ENCODE data around the gene COL26A1.

Gene COL26A1

DNA sequence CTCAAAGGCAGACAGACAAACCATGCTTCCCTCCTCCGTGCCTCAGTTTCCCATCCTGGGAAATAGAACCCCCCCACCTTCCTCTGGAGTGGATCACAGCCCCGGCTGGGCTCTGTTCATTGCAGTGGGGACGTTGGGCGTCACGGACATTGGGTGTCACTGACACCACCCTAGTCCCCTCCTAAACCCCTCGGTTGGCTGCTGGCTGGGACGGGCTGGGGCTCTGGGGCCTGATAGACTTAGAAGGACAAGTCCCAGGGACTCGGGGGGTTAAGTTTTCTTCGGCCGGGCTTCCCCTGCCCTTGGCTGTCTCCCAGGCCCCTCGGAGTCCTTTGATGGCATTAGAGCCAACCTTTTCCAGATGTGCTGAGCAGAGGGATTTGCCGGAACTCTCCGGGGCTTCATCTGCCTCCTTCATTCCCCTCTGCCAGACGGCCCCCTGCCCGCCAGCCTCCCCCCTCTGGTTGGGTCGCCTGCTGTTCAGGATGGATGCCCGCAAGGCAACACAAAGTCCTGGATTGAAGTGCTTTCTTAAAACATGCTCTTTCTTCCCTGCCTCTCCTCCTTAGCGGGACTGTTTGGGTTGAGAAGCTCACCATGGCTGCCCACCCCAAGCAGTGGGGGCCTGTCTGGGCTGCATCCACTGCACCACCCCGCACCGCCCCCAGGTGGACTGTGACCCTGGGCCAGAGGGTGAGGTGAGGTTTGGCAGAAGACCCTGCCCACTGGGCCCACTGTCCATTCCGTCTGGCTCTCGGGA is 73.0 kb downstream of the COL26A1 start:
- no peaks in the 10 kb centered on the region for H3K9me3 Mint-ChIP-seq
- H3K4me1 Mint-ChIP-seq: no peaks in the 10 kb centered on the region
- H3K36me3 Mint-ChIP-seq (ENCODE audit: low read depth): no peaks in the 10 kb centered on the region
- peaks cover 38% of the 10 kb centered on the region for H3K27me3 Mint-ChIP-seq
- DNase-seq: no peak
- no peak for ATAC-seq
- H3K27ac Mint-ChIP-seq: no peak overlapping the region
- H3K4me3 Mint-ChIP-seq: no peak overlapping the region

GRCh38 chr7:101436221-101436735 is 73.6 kb downstream of the COL26A1 start:
- Mint-ChIP-seq H3K4me1 (no peaks in the 10 kb centered on the region), H3K36me3 (ENCODE audit: low read depth) (no peaks in the 10 kb centered on the region), H3K4me3 (no peak overlapping the region), H3K9me3 (no peaks in the 10 kb centered on the region), H3K27me3 (peaks cover 38% of the 10 kb centered on the region), H3K27ac (no peak overlapping the region)
- ATAC-seq (no peak), DNase-seq (no peak)

- DNase-seq: peak; percentile 6
- Mint-ChIP-seq H3K4me1 (no peaks in the 10 kb centered on the region), H3K27me3 (peaks cover 34% of the 10 kb centered on the region), H3K36me3 (ENCODE audit: low read depth) (no peaks in the 10 kb centered on the region), H3K4me3 (no peak overlapping the region), H3K27ac (no peak overlapping the region), H3K9me3 (no peaks in the 10 kb centered on the region)
- ATAC-seq: no peak
Measured at GRCh38 chr7:101436857-101437576, 74.3 kb downstream of the COL26A1 start.

DNA sequence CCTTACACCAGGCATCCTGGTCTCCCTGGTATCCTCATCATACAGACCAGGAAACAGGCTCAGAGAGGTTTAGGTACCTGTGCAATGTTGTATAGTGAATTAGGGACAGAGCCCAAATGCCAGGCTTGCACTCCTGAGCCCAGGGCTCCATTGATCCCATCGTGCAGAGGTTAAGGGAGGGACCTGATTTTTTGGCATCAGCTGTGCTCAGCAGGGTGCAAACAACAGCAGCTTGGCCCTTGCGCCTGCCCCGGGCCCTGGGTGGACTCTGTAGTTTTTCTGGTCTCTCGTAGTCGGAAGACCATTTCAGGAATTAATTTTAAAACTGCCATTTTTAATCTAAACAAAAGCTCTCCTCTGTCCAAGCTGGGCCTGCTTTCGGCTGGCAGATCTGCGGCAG is 79.2 kb downstream of the COL26A1 start:
- H3K27me3 Mint-ChIP-seq: peaks cover 15% of the 10 kb centered on the region

DNA sequence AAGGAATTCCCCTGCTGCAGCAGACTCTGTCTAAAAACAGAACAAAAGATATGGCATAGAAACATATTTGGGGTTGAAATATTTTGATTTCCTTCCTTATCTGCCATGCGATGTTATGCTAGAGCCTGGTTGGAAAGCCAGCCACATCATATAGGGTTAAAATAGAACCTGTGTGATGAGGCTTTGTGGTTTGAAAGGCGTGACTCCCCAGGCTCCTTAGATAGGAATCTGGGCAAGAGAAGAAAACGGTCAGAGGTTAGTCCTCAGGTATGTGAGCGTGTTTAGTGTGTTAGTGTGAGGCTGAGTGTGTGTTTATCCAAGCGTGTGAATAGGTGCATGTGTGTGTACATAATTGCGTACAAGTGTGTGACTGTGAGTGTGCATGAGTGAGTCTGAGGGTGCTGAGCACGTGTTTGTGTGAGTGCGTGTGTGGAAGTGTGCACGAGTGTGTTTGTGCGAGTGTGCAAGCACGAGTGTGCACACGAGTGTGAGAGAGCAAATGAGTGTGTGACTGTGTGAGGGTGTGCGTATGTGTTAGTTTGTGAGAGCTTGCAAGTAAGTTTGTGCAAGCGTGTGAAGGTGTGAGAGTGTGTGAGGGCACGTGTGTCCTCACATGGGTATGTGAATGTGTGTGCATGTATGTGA is 79.9 kb downstream of the COL26A1 start:
- Mint-ChIP-seq H3K27ac (no peak overlapping the region), H3K9me3 (no peaks in the 10 kb centered on the region), H3K36me3 (ENCODE audit: low read depth) (no peaks in the 10 kb centered on the region), H3K27me3 (peaks cover 11% of the 10 kb centered on the region), H3K4me3 (no peak overlapping the region), H3K4me1 (no peaks in the 10 kb centered on the region)
- DNase-seq (no peak), ATAC-seq (no peak)

More for the DNA sequence above, 79.2 kb downstream of the COL26A1 start:
- Mint-ChIP-seq H3K36me3 (ENCODE audit: low read depth) (no peaks in the 10 kb centered on the region), H3K4me1 (no peaks in the 10 kb centered on the region), H3K27ac (no peak overlapping the region), H3K4me3 (no peak overlapping the region), H3K9me3 (no peaks in the 10 kb centered on the region)
- ATAC-seq (no peak), DNase-seq (no peak)

- no peak overlapping the region for H3K27ac Mint-ChIP-seq
- no peak overlapping the region for H3K4me3 Mint-ChIP-seq
Measured at GRCh38 chr7:101450064-101450463, 87.4 kb downstream of the COL26A1 start.

DNA sequence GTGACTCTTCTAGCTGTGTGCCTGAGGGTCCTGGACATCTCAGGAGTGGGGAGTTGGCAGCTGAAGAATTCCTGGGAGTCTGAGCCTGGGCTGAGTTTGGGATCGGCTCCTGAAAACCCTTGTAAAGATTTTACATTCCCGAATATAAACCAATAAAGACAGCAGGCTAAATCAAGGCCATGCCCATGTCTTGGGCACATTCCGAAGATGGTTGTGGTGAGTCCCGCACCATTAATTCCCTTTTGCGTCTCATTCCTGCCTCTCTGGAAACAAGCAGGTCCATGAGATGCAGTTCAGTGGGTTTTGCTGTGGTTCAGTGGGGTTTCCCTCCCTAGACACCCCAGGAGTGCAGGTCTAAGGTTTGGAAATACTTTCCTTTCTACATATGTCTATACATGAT is 90.9 kb downstream of the COL26A1 start:
- H3K36me3 Mint-ChIP-seq (ENCODE audit: low read depth): no peaks in the 10 kb centered on the region

More at GRCh38 chr7:101450064-101450463, 87.4 kb downstream of the COL26A1 start:
- Mint-ChIP-seq H3K27me3 (no peaks in the 10 kb centered on the region), H3K36me3 (ENCODE audit: low read depth) (no peaks in the 10 kb centered on the region), H3K4me1 (no peaks in the 10 kb centered on the region), H3K9me3 (no peaks in the 10 kb centered on the region)
- DNase-seq (no peak), ATAC-seq (no peak)

DNA sequence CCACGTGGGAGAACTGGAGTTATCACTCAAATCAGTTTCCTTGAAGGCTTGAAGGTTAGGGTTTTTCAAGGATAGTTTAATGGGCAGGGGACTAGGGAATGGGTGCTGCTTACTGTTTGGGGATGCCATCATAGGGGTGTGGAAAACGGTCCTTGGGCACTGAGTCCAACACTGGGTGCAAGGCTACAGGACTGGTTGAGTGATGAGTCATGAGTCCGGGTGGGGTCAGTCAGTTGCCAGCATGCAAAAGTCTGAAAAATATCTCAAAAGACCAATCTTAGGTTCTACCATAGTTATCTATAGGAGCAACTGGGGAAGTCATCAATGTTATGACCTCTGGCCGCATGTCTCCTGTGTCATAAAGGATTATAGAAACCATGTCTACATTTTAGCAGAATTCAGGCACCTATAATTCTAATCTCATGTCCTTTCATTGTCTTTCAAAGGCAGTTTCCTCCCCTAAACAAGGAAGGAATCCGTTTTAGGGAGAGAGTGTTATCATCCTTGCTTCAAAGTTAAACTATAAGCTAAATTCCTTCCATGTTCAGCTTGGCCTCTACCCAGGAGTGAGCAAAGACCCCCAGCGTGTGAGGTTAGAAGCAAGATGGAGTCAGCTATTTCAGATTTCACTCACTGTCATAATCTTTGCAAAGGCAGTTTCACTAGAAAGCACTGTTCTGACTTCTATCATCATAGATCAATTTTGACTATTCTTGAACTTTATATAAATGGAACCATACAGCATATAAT is 94.5 kb downstream of the COL26A1 start:
- Mint-ChIP-seq H3K27ac (no peak overlapping the region), H3K4me1 (no peaks in the 10 kb centered on the region), H3K4me3 (no peak overlapping the region), H3K36me3 (ENCODE audit: low read depth) (no peaks in the 10 kb centered on the region), H3K9me3 (no peaks in the 10 kb centered on the region), H3K27me3 (no peaks in the 10 kb centered on the region)
- ATAC-seq (no peak), DNase-seq (no peak)

More for the DNA sequence above, 90.9 kb downstream of the COL26A1 start:
- Mint-ChIP-seq H3K27me3 (no peaks in the 10 kb centered on the region), H3K4me3 (no peak overlapping the region), H3K9me3 (no peaks in the 10 kb centered on the region), H3K27ac (no peak overlapping the region), H3K4me1 (no peaks in the 10 kb centered on the region)
- ATAC-seq: no peak
- no peak for DNase-seq

GRCh38 chr7:101465131-101465530 is 102.5 kb downstream of the COL26A1 start:
- no peak overlapping the region for H3K4me3 Mint-ChIP-seq
- no peaks in the 10 kb centered on the region for H3K36me3 Mint-ChIP-seq (ENCODE audit: low read depth)
- ATAC-seq (no peak), DNase-seq (no peak)
- peaks cover 1% of the 10 kb centered on the region for H3K27me3 Mint-ChIP-seq
- H3K27ac Mint-ChIP-seq: no peak overlapping the region
- H3K4me1 Mint-ChIP-seq: peaks cover 8% of the 10 kb centered on the region
- no peaks in the 10 kb centered on the region for H3K9me3 Mint-ChIP-seq

- no peak overlapping the region for H3K4me3 Mint-ChIP-seq
- H3K9me3 Mint-ChIP-seq: no peaks in the 10 kb centered on the region
- ATAC-seq: no peak
Measured at GRCh38 chr7:101465576-101466196, 103.0 kb downstream of the COL26A1 start.

DNA sequence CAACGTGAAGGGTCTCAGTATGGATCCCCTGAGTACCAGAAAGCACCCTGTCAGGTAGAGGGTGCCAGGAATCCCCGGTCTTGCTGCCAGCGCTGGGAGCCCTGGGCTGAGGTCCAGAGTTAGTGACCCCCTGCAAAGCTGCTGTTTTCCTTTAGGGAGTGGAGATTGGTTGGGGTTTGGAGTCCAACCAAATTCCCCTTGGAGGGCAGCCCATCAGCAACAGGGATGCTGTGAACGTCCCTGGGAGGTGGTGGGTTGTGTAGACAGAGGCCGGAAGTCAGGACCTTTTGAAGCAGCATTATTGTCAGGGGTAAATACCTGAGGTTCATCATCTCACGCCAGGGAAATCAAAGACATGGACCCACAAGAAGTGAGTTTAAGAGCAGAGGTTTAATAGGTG is 104.2 kb downstream of the COL26A1 start:
- no peak for ATAC-seq
- Mint-ChIP-seq H3K9me3 (no peaks in the 10 kb centered on the region), H3K4me3 (no peak overlapping the region)

More at GRCh38 chr7:101465576-101466196, 103.0 kb downstream of the COL26A1 start:
- no peak overlapping the region for H3K27ac Mint-ChIP-seq
- no peak for DNase-seq
- peaks cover 8% of the 10 kb centered on the region for H3K4me1 Mint-ChIP-seq
- H3K27me3 Mint-ChIP-seq: peaks cover 1% of the 10 kb centered on the region
- H3K36me3 Mint-ChIP-seq (ENCODE audit: low read depth): no peaks in the 10 kb centered on the region

DNA sequence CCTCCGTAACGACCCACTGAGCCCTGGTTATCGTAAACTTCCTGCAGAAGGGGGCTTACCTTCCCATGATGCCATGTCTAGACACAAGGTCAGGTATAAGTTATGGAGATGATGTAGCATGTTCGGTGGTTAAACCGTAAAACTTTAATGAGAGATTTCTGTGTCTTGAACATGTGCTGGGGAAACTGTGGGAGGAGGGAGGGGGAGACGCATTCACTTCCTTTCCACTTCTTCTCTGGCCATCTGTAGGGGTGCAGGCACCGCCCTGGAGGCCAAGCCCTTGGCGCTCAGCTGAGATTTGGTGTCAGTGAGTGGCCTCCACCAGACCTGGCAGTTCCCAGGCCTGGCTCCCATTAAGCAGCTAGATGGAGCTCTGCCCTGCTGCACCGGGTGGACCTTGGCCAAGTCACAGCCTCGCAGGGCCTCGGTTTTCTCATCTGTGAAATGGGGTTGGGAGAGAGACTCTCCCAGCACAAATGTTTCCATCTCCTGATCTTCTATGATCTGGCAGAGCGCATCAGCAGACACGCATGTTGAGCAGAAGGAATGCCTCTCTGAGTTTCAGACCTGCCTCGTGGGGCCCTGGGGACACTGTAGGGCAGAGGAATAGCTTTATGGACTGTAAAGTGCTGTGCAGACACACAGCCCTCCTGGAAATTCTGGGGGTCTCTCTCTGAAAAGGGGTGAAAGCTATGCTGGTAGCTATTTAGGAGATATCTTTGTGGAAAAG is 106.0 kb downstream of the COL26A1 start:
- Mint-ChIP-seq H3K27me3 (peaks cover 1% of the 10 kb centered on the region), H3K36me3 (ENCODE audit: low read depth) (no peaks in the 10 kb centered on the region), H3K4me1 (peaks cover 8% of the 10 kb centered on the region), H3K27ac (no peak overlapping the region), H3K9me3 (no peaks in the 10 kb centered on the region), H3K4me3 (no peak overlapping the region)
- ATAC-seq (no peak), DNase-seq (no peak)

More for the DNA sequence above, 104.2 kb downstream of the COL26A1 start:
- H3K27ac Mint-ChIP-seq: no peak overlapping the region
- H3K36me3 Mint-ChIP-seq (ENCODE audit: low read depth): no peaks in the 10 kb centered on the region
- DNase-seq: no peak
- H3K27me3 Mint-ChIP-seq: peaks cover 1% of the 10 kb centered on the region
- peaks cover 8% of the 10 kb centered on the region for H3K4me1 Mint-ChIP-seq

DNA sequence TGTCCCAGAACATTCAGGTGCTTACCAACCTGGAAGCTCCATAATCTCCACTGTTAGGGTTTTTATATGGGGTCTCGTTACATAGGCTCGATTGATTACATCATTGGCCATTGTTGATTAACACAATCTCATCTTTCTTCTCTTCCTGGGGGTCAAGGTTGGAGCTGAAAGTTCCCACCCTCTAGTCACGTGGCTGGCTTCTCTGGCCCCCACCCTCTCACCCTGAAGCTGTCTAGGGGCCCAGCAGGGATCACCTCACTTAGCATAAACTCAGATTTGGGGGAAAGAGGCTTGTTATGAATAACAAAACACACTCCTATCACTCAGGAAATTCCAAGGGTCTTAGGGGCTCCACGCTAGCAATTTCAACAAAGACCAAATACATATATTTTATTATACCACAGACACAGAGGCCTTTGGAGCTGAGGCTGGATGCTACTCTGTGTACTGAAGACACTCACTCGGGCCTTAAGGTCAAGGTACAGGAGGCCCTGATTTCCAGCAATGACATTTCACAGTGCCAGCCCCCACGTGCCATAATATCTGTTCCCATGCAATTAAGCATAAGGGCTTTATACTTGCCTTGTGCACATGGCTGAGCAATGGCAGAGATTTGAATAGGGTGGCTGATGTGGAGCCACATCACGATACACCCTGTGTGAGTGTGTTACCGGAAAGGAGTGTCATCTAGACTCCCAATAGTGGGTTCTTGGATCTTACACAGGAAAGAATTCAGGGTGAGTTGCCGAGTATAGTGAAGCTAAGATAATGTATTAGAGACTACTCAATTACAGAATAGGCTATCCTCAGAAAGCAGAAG is 108.2 kb downstream of the COL26A1 start:
- Mint-ChIP-seq H3K9me3 (no peaks in the 10 kb centered on the region), H3K36me3 (ENCODE audit: low read depth) (no peaks in the 10 kb centered on the region), H3K27me3 (no peaks in the 10 kb centered on the region), H3K4me1 (peaks cover 2% of the 10 kb centered on the region), H3K27ac (no peak overlapping the region), H3K4me3 (no peak overlapping the region)
- no peak for DNase-seq
- ATAC-seq: no peak

Measured in activated naive CD8-positive, alpha-beta T cell treated with anti-CD3 and anti-CD28 coated beads, Interleukin-2, amount 50 U/mL, for 24 hours (primary cell).